Measurements from ENCODE around the gene TNRC6A. TPM values are rescaled to one million over a fixed set of nuclear protein-coding genes. Genes with fewer than 3 reads are reported as not detected.
"Not testable (repeated sequence)": the region's sequence is repeated elsewhere in the genome, so short reads cannot be mapped to it uniquely, and the experiment has no call there.

The TNRC6A gene
- total RNA-seq, 1 experiment from 2014 or later, result 26.8 TPM

DNA sequence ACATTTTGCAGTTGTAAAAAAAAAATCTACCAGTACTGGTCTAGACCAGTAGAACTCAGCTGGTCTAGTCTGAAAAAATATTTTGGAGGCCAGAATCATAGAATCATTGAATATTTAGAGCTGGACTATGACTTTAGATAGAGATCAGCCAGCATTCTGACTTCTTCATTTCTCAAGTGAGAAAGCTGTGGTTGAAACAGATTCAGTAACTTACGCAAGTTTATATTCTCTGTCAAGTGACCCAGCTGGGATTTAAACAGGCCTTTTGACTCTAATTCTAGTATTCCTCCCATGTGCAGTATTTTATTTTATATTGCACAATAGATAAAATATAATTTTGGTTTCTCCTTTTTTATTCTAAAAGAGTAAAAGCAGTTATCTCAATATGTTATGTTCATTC is 4.9 kb downstream of the TNRC6A start:
- Histone ChIP-seq H3K4me1 (replicated peaks) (peaks cover 28% of the 10 kb centered on the region), H3K4me3 (no peak overlapping the region), H3K36me3 (peaks cover 58% of the 10 kb centered on the region), H3K9me3 (replicated peaks) (no peaks in the 10 kb centered on the region), H3K27ac (no peak overlapping the region), H3K27me3 (replicated peaks) (no peaks in the 10 kb centered on the region)
- no peak for DNase-seq (ENCODE audit: low read depth in 1 of 2, low spot score in 2 of 2)

DNA sequence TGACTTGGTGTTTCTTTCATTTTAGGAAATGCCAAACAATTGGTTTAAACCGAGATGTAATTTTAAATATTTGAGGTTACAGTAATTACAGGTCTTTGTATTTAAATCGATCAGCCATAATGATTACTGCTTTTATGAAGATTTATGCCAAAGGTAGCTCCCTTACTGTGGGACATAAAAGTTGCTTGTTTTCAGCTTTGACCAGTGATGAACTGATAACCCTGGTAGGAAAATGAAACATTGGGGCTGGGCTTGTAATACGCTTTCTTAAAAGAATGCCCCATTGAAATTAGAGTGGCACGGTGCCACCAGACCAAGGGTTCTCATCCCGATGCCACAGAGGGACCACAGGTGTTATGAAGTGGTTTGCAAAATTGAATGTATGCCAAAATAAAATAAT is 7.3 kb downstream of the TNRC6A start:
- Histone ChIP-seq H3K36me3 (peaks cover 54% of the 10 kb centered on the region), H3K27ac (peak overlapping the region; percentile 43), H3K27me3 (replicated peaks) (no peaks in the 10 kb centered on the region), H3K4me3 (no peak overlapping the region), H3K4me1 (replicated peaks) (peaks cover 22% of the 10 kb centered on the region), H3K9me3 (replicated peaks) (no peaks in the 10 kb centered on the region)
- DNase-seq (ENCODE audit: low read depth in 1 of 2, low spot score in 2 of 2), result no peak

DNA sequence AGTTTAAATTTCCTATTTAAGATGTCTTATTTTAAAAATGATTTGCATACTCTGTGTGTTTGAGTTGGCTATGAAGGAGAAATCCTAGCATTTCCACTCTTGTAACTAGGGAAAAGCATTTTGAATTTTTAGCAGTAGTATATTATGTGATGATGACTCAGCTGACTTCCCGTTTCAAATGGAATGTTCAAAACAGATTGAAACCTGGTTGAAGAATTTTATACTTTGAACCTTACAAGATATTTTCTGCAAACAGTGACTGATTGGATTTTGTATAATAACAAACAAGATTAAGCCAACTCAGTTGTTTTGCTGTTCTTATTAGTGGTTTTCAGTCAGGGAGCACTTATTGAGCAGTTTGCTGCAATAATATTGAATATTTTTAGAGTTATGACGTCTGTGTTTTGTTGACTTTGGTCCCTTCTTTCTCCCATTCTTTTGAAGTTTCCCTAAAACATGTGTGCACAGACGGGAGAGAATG is 8.0 kb downstream of the TNRC6A start:
- H3K4me3 ChIP-seq, result no peak overlapping the region

GRCh38 chr16:24737916-24738594 is 8.6 kb downstream of the TNRC6A start:
- DNase-seq (ENCODE audit: low read depth in 1 of 2, low spot score in 2 of 2), result no peak
- peaks cover 22% of the 10 kb centered on the region for H3K4me1 ChIP-seq (replicated peaks)
- H3K36me3 ChIP-seq, result peaks cover 48% of the 10 kb centered on the region
- no peaks in the 10 kb centered on the region for H3K27me3 ChIP-seq (replicated peaks)
- no peak overlapping the region for H3K4me3 ChIP-seq
- H3K9me3 ChIP-seq (replicated peaks), result no peaks in the 10 kb centered on the region
- H3K27ac ChIP-seq, result peak overlapping the region; percentile 43

More for the DNA sequence above, 8.0 kb downstream of the TNRC6A start:
- peak in 1 of 2 experiments; percentile 50 for DNase-seq (ENCODE audit: low read depth in 1 of 2, low spot score in 2 of 2)
- Histone ChIP-seq H3K27ac (peak overlapping the region; percentile 43), H3K9me3 (replicated peaks) (no peaks in the 10 kb centered on the region), H3K27me3 (replicated peaks) (no peaks in the 10 kb centered on the region), H3K36me3 (peaks cover 53% of the 10 kb centered on the region), H3K4me1 (replicated peaks) (peaks cover 22% of the 10 kb centered on the region)

- Histone ChIP-seq H3K27ac (no peak overlapping the region), H3K27me3 (replicated peaks) (no peaks in the 10 kb centered on the region), H3K9me3 (replicated peaks) (no peaks in the 10 kb centered on the region), H3K4me1 (replicated peaks) (peaks cover 22% of the 10 kb centered on the region), H3K4me3 (no peak overlapping the region), H3K36me3 (peaks cover 43% of the 10 kb centered on the region)
- DNase-seq (ENCODE audit: low read depth in 1 of 2, low spot score in 2 of 2), result no peak
Measured at GRCh38 chr16:24738895-24739294, 9.4 kb downstream of the TNRC6A start.

DNA sequence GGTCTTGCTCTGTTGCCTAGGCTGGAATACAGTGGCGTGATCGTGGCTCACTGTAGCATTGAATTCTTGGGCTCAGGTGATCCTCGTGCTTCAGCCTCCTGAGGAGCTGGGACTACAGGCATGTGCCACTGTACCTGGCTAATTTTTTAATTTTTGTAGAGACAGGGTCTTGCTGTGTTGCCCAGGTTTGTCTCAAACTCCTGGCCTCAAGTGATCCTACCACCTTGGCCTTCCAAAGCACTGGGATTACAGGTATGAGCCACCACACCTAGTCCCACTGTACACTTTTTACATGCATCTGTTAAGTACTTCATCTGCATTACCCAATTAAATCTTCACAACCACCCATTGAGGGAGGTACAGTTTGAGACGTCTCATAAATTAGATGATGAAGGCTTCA is 12.4 kb downstream of the TNRC6A start:
- Histone ChIP-seq H3K36me3 (peaks cover 36% of the 10 kb centered on the region), H3K9me3 (replicated peaks) (no peaks in the 10 kb centered on the region), H3K4me1 (replicated peaks) (peaks cover 16% of the 10 kb centered on the region), H3K27me3 (replicated peaks) (no peaks in the 10 kb centered on the region), H3K27ac (no peak overlapping the region), H3K4me3 (no peak overlapping the region)
- no peak for DNase-seq (ENCODE audit: low read depth in 1 of 2, low spot score in 2 of 2)

DNA sequence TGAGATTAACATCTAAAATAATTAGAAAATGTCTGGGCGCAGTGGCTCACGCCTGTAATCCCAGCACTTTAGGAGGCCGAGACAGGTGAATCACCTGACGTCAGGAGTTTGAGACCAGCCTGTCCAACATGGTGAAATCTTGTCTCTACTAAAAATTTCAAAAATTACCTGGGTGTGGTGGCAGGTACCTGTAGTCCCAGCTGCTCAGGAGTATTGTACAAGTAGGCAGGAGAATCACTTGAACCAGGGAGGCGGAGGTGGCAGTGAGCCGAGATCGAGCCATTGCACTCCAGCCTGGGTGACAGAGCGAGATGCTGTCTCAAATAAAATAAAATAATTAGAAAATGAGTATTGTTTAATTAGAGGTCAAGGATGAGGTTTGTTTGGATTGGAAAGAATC is 13.2 kb downstream of the TNRC6A start:
- H3K9me3 ChIP-seq (replicated peaks); H3K27me3 ChIP-seq (replicated peaks); H3K27ac ChIP-seq; H3K4me3 ChIP-seq; DNase-seq (ENCODE audit: low read depth in 1 of 2, low spot score in 2 of 2): not testable (repeated sequence)
- peaks cover 15% of the 10 kb centered on the region for H3K4me1 ChIP-seq (replicated peaks)
- H3K36me3 ChIP-seq, result peaks cover 43% of the 10 kb centered on the region

DNA sequence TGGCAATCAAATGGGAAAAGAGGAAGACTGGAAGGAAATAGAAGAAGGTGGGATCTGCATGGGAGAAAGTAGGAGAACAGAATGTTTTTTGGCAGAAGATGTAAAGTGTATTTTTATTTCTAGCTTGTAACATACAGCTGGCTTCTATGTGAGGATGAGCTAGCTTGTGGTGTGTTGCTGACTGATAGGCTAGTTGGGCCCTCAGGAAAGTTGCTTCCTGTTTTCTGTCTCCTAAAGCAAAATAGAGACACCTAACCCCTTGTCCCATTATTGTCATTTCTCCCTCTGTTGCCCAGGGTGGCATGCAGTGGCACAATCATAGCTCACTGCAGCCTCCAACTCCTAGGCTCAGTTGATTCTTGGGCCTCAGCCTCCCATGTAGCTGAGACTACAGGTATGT is 15.9 kb downstream of the TNRC6A start:
- peaks cover 19% of the 10 kb centered on the region for H3K4me1 ChIP-seq (replicated peaks)
- DNase-seq (ENCODE audit: low read depth in 1 of 2, low spot score in 2 of 2), result no peak
- no peak overlapping the region for H3K27ac ChIP-seq
- no peaks in the 10 kb centered on the region for H3K27me3 ChIP-seq (replicated peaks)
- H3K36me3 ChIP-seq, result peaks cover 30% of the 10 kb centered on the region
- H3K9me3 ChIP-seq (replicated peaks), result no peaks in the 10 kb centered on the region
- H3K4me3 ChIP-seq, result no peak overlapping the region

DNA sequence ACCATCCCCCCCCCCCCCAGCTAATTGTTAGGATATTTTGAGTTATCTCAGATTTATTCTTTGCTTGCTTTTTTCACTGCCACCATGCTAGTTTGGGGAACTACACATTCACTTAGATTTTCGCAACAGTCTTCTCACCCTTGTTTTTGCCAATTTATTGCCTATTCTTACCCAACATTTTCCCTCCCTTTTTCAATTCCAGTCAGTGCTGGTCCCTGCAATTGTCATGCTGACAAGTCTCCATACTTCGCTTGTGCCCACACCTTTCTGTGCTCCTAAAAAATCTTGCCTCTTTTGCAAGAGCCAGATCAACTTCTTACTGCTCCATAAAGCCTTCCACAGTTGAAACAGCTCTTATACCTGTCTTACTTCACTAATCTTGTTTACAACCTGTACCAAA is 16.3 kb downstream of the TNRC6A start:
- no peaks in the 10 kb centered on the region for H3K27me3 ChIP-seq (replicated peaks)

GRCh38 chr16:24747441-24747840 is 18.0 kb downstream of the TNRC6A start:
- no peaks in the 10 kb centered on the region for H3K9me3 ChIP-seq (replicated peaks)
- peak overlapping the region; percentile 55; the same call in 1 of the 2 replicates for H3K27ac ChIP-seq
- DNase-seq (ENCODE audit: low read depth in 1 of 2, low spot score in 2 of 2), result no peak

More for the DNA sequence above, 16.3 kb downstream of the TNRC6A start:
- no peaks in the 10 kb centered on the region for H3K9me3 ChIP-seq (replicated peaks)
- no peak for DNase-seq (ENCODE audit: low read depth in 1 of 2, low spot score in 2 of 2)
- peaks cover 27% of the 10 kb centered on the region for H3K36me3 ChIP-seq
- H3K27ac ChIP-seq, result no peak overlapping the region
- peaks cover 19% of the 10 kb centered on the region for H3K4me1 ChIP-seq (replicated peaks)
- no peak overlapping the region for H3K4me3 ChIP-seq

GRCh38 chr16:24748242-24748641 is 18.8 kb downstream of the TNRC6A start:
- Histone ChIP-seq H3K9me3 (replicated peaks) (no peaks in the 10 kb centered on the region), H3K36me3 (peaks cover 22% of the 10 kb centered on the region), H3K27ac (peak overlapping the region; percentile 55), H3K4me3 (no peak overlapping the region), H3K27me3 (replicated peaks) (no peaks in the 10 kb centered on the region), H3K4me1 (replicated peaks) (peaks cover 19% of the 10 kb centered on the region)
- peak; percentile 80 for DNase-seq (ENCODE audit: low read depth in 1 of 2, low spot score in 2 of 2)

More at GRCh38 chr16:24747441-24747840, 18.0 kb downstream of the TNRC6A start:
- Histone ChIP-seq H3K4me1 (replicated peaks) (peaks cover 19% of the 10 kb centered on the region), H3K36me3 (peaks cover 20% of the 10 kb centered on the region), H3K27me3 (replicated peaks) (no peaks in the 10 kb centered on the region), H3K4me3 (no peak overlapping the region)

GRCh38 chr16:24749310-24749709 is 19.9 kb downstream of the TNRC6A start:
- Histone ChIP-seq H3K27me3 (replicated peaks) (no peaks in the 10 kb centered on the region), H3K4me1 (replicated peaks) (peaks cover 19% of the 10 kb centered on the region), H3K9me3 (replicated peaks) (no peaks in the 10 kb centered on the region), H3K27ac (no peak overlapping the region), H3K36me3 (peaks cover 19% of the 10 kb centered on the region), H3K4me3 (no peak overlapping the region)
- no peak for DNase-seq (ENCODE audit: low read depth in 1 of 2, low spot score in 2 of 2)

- Histone ChIP-seq H3K4me1 (replicated peaks) (peaks cover 19% of the 10 kb centered on the region), H3K36me3 (peaks cover 23% of the 10 kb centered on the region)
- H3K9me3 ChIP-seq (replicated peaks); H3K27me3 ChIP-seq (replicated peaks); H3K4me3 ChIP-seq; H3K27ac ChIP-seq; DNase-seq (ENCODE audit: low read depth in 1 of 2, low spot score in 2 of 2): not testable (repeated sequence)
Measured at GRCh38 chr16:24749872-24750271, 20.4 kb downstream of the TNRC6A start.

- H3K4me1 ChIP-seq (replicated peaks), result peaks cover 9% of the 10 kb centered on the region
- H3K36me3 ChIP-seq, result peaks cover 10% of the 10 kb centered on the region
- no peak overlapping the region for H3K27ac ChIP-seq
- no peaks in the 10 kb centered on the region for H3K27me3 ChIP-seq (replicated peaks)
- no peak for DNase-seq (ENCODE audit: low read depth in 1 of 2, low spot score in 2 of 2)
- H3K4me3 ChIP-seq, result no peak overlapping the region
- H3K9me3 ChIP-seq (replicated peaks), result no peaks in the 10 kb centered on the region
Measured at GRCh38 chr16:24753000-24753399, 23.5 kb downstream of the TNRC6A start.

Data from SJSA1 (cell line).